Stimulated activated CD4-positive, alpha-beta T cell treated with anti-CD3 and anti-CD28 coated beads, Interleukin-4, amount 100 ng/mL, for 4 hours (primary cell): ENCODE data around the gene TM4SF18.
A peak's percentile ranks its signal among the peaks of the same experiment; 100 is the strongest.
"Not testable (repeated sequence)": the region's sequence is repeated elsewhere in the genome, so short reads cannot be mapped to it uniquely, and the experiment has no call there.

Experiments
- DNase-seq, 2 experiments: peaks; one replicate each; pipeline ENCODE4 v3.0.0-alpha.2; 2020

TM4SF18 gene

GRCh38 chr3:149368201-149368673, 34.8 kb upstream of the TM4SF18 start:
- no peak for DNase-seq

GRCh38 chr3:149366941-149367840, 33.8 kb upstream of the TM4SF18 start:
- DNase-seq = no peak

- no peak for DNase-seq
Measured at GRCh38 chr3:149366031-149366430, 32.6 kb upstream of the TM4SF18 start.

GRCh38 chr3:149364624-149365023, 31.2 kb upstream of the TM4SF18 start:
- DNase-seq = no peak

- no peak for DNase-seq
Measured at GRCh38 chr3:149363053-149363452, 29.6 kb upstream of the TM4SF18 start.

- no peak for DNase-seq
Measured at GRCh38 chr3:149362366-149362765, 28.9 kb upstream of the TM4SF18 start.

GRCh38 chr3:149356630-149357029, 23.2 kb upstream of the TM4SF18 start:
- no peak for DNase-seq

- no peak for DNase-seq
Measured at GRCh38 chr3:149356044-149356592, 22.7 kb upstream of the TM4SF18 start.

- no peak for DNase-seq
Measured at GRCh38 chr3:149353581-149354184, 20.2 kb upstream of the TM4SF18 start.

- DNase-seq = peak in 1 of 2 experiments; percentile 5
Measured at GRCh38 chr3:149352556-149352955, 19.1 kb upstream of the TM4SF18 start.

GRCh38 chr3:149343951-149344350, 10.5 kb upstream of the TM4SF18 start:
- DNase-seq = no peak

- no peak for DNase-seq
Measured at GRCh38 chr3:149342413-149343380, 9.3 kb upstream of the TM4SF18 start.

GRCh38 chr3:149340310-149340933, 7.0 kb upstream of the TM4SF18 start:
- DNase-seq = no peak

- no peak for DNase-seq
Measured at GRCh38 chr3:149339931-149340309, 6.5 kb upstream of the TM4SF18 start.

- not testable (repeated sequence) for DNase-seq
Measured at GRCh38 chr3:149337486-149337885, 4.0 kb upstream of the TM4SF18 start.

GRCh38 chr3:149336925-149337324, 3.5 kb upstream of the TM4SF18 start:
- DNase-seq = no peak

- no peak for DNase-seq
Measured at GRCh38 chr3:149332771-149333170, 665 bp downstream of the TM4SF18 start.

- DNase-seq = no peak
Measured at GRCh38 chr3:149332227-149332765, 1.1 kb downstream of the TM4SF18 start.

GRCh38 chr3:149331396-149331795, 2.0 kb downstream of the TM4SF18 start:
- DNase-seq = no peak

- DNase-seq = no peak
Measured at GRCh38 chr3:149330609-149331331, 2.7 kb downstream of the TM4SF18 start.

GRCh38 chr3:149327156-149327555, 6.3 kb downstream of the TM4SF18 start:
- no peak for DNase-seq
